HPDE6-E6E7 (cell line): ENCODE results near the gene OAS3.
A peak's percentile ranks its signal among the peaks of the same experiment; 100 is the strongest.

Experiments used
- DNase-seq: peaks from one replicate; pipeline ENCODE4 v3.0.0; 2011; ENCODE audit warnings: missing footprints; ENCODE audit errors: extremely low spot score

The OAS3 gene

DNA sequence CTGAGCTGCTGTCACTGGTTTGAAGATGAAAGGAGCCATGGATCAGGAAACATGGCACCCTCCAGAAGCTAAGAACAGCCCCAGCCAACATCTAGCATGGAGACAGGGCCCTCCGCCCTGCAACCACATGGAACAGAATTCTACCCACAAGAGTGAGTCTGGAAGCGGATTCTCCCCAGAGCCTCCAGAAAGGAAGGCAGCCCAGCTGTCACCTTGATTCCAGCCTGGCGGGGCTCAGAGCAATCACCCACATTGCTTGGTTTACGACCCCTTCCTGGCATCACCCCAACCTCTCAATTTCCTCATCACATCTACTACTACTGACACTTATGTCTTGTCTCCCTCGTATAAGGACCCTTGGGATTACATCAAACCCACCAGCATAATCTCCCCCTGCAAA is 78.5 kb downstream of the OAS3 start:
- no peak for DNase-seq

DNA sequence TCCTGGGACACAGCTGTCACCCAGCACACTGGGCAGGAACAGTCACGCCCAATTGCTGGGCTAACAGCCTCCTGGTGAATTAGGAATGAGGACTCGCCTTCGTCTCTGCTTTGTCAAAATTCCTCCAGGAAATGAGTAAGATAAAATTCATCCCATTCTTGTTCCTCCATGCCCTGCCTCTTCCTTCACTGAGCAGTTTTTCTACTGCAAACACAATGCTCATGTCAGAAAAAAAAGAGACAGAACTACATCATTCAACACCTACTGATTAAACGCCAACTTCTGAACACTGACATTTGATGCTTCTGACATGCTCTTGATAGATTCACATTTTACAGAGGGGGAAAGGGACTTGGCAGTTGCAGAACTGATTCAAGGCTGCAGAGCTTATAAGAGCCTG is 80.8 kb downstream of the OAS3 start:
- DNase-seq, result peak; percentile 38

DNA sequence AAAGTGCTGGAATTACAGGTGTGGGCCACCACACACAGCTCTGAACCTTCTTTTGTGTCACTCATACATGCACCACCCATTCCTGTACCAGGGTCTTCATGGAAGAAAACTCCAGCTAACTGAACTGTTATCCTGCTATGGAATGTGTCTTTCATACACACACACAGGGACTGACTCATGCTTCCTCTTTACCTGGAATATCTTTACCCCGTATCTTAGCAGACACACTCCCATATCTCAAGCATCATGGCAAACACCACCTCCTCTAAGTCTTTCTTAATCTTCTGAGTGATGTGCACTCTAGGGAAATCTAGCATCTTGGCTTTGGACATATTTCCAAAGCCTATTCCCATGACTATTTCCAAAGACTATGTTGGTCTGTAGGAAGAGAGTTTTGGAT is 83.2 kb downstream of the OAS3 start:
- DNase-seq, result no peak
